Endodermal cell (in vitro differentiated cells): Measurements from ENCODE around the gene ABCA13. TPM values are rescaled to one million over a fixed set of nuclear protein-coding genes. Genes with fewer than 3 reads are reported as not detected.

Experiments
- DNase-seq: peaks from one replicate; pipeline ENCODE4 v3.0.0-alpha.2; 2017
- H3K27ac ChIP-seq: 2 replicates; pipeline ENCODE4 v1.5.1; 2013; ENCODE audit warnings: mild to moderate bottlenecking, low read depth, low read length, moderate library complexity
- H3K27me3 ChIP-seq: 2 replicates; pipeline ENCODE4 v1.6.1; 2013; ENCODE audit warnings: mild to moderate bottlenecking, low read length, moderate library complexity; ENCODE audit not compliant: insufficient read depth, control insufficient read depth, poor library complexity, severe bottlenecking
- H3K36me3 ChIP-seq: 2 replicates; pipeline ENCODE4 v1.7.0; 2013; ENCODE audit warnings: mild to moderate bottlenecking, low read length, moderate library complexity; ENCODE audit not compliant: control insufficient read depth, insufficient read depth
- H3K4me1 ChIP-seq: one replicate; pipeline ENCODE4 v1.7.0; 2013; ENCODE audit warnings: low read length; ENCODE audit not compliant: control insufficient read depth, insufficient read depth
- H3K4me3 ChIP-seq: 2 replicates; pipeline ENCODE4 v1.5.1; 2013; ENCODE audit warnings: mild to moderate bottlenecking, low read length, moderate library complexity
- H3K9ac ChIP-seq: 2 replicates; pipeline ENCODE4 v1.6.1; 2013; ENCODE audit warnings: mild to moderate bottlenecking, low read length, moderate library complexity; ENCODE audit not compliant: poor library complexity, severe bottlenecking; ENCODE audit errors: extremely low read depth
- H3K9me3 ChIP-seq: 2 replicates; pipeline ENCODE4 v1.6.1; 2013; ENCODE audit warnings: mild to moderate bottlenecking, low read length, moderate library complexity; ENCODE audit not compliant: control insufficient read depth
- H3K27ac Mint-ChIP-seq: 2 replicates; pipeline ENCODE4 v1.8.0; 2020; ENCODE audit warnings: mixed read lengths
- H3K27me3 Mint-ChIP-seq: 2 replicates; pipeline ENCODE4 v1.8.0; 2021; ENCODE audit warnings: mild to moderate bottlenecking, mixed read lengths; ENCODE audit not compliant: insufficient read depth
- H3K36me3 Mint-ChIP-seq: 2 replicates; pipeline ENCODE4 v1.8.0; 2020; ENCODE audit warnings: low read depth, mixed read lengths
- H3K4me1 Mint-ChIP-seq: 2 replicates; pipeline ENCODE4 v1.8.0; 2020; ENCODE audit warnings: mixed read lengths
- H3K4me3 Mint-ChIP-seq: 2 replicates; pipeline ENCODE4 v1.8.0; 2020; ENCODE audit warnings: mild to moderate bottlenecking, moderate library complexity, mixed read lengths
- H3K9me3 Mint-ChIP-seq: 2 replicates; pipeline ENCODE4 v1.8.0; 2020; ENCODE audit warnings: mild to moderate bottlenecking, mixed read lengths
- WGBS, 2 experiments: methylation state at CpG; one replicate each; pipeline versions ENCODE4 v1.1.5 to v1.1.7; 2013; ENCODE audit warnings: missing lambda C conversion rate in 2 of 2, mixed read lengths in 1 of 2; ENCODE audit not compliant: insufficient coverage in 1 of 2, insufficient read length in 1 of 2; 5-methylcytosine and 5-hydroxymethylcytosine counted together
- total RNA-seq, 2 donors: library from RNA; stranded (reverse); fragmentation: NEBNext Ultra II Directional in 1 of 2; extraction: Animal tissue kit (Norgen Biotek cat#: 25700) in 1 of 2; gene quantifications; 2 replicates in 1 of 2; 3 replicates in 1 of 2; pipeline ENCODE4 v1.2.1, GENCODE V29; 2021
- TF ChIP-seq, protein P1 (sequence below): fragments of 200-600 bp; sonication (generic); conservative IDR thresholded peaks from 2 replicates; pipeline ENCODE4 v1.5.0; 2021; ENCODE audit warnings: antibody characterized with exemption, mild to moderate bottlenecking

The ABCA13 gene
- total RNA-seq, 2 donors from 2014 or later: 0.04 to 0.11 TPM

DNA sequence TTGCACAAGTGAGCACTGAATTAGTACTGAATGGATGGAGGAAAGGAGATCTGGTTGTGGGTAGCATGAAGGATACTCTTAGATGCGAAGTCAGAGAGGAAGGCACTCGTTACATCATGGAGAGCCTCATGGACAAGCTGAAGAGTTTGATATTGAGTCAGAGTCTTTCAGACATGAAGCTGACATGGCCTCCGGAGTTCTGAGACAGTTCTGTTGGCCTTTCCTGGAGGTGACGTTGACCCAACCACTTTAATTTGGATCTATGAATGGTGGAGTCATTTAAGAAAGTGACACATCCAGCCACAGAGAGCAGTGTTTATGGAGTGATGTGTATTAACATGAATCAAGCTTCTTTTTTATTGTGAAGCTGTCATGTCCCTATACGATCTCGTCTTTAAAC, 466.8 kb downstream of the ABCA13 start:
- TF ChIP-seq, protein P1, sequence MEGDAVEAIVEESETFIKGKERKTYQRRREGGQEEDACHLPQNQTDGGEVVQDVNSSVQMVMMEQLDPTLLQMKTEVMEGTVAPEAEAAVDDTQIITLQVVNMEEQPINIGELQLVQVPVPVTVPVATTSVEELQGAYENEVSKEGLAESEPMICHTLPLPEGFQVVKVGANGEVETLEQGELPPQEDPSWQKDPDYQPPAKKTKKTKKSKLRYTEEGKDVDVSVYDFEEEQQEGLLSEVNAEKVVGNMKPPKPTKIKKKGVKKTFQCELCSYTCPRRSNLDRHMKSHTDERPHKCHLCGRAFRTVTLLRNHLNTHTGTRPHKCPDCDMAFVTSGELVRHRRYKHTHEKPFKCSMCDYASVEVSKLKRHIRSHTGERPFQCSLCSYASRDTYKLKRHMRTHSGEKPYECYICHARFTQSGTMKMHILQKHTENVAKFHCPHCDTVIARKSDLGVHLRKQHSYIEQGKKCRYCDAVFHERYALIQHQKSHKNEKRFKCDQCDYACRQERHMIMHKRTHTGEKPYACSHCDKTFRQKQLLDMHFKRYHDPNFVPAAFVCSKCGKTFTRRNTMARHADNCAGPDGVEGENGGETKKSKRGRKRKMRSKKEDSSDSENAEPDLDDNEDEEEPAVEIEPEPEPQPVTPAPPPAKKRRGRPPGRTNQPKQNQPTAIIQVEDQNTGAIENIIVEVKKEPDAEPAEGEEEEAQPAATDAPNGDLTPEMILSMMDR: no peak
- 91 to 95% methylated on average over 6 of the region's 6 CpGs for WGBS, 2 experiments
- H3K27me3 Mint-ChIP-seq: no peaks in the 10 kb centered on the region
- no peaks in the 10 kb centered on the region for H3K9me3 Mint-ChIP-seq
- DNase-seq: no peak
- peaks cover 10% of the 10 kb centered on the region for H3K4me1 Mint-ChIP-seq
- no peaks in the 10 kb centered on the region for H3K36me3 Mint-ChIP-seq
- no peaks in the 10 kb centered on the region for H3K36me3 ChIP-seq
- H3K9me3 ChIP-seq: no peaks in the 10 kb centered on the region
- no peaks in the 10 kb centered on the region for H3K27me3 ChIP-seq
- H3K4me3 Mint-ChIP-seq: no peak overlapping the region
- no peaks in the 10 kb centered on the region for H3K4me1 ChIP-seq
- H3K9ac ChIP-seq: no peak overlapping the region
- no peak overlapping the region for H3K27ac Mint-ChIP-seq
- H3K27ac ChIP-seq: no peak overlapping the region
- H3K4me3 ChIP-seq: no peak overlapping the region

DNA sequence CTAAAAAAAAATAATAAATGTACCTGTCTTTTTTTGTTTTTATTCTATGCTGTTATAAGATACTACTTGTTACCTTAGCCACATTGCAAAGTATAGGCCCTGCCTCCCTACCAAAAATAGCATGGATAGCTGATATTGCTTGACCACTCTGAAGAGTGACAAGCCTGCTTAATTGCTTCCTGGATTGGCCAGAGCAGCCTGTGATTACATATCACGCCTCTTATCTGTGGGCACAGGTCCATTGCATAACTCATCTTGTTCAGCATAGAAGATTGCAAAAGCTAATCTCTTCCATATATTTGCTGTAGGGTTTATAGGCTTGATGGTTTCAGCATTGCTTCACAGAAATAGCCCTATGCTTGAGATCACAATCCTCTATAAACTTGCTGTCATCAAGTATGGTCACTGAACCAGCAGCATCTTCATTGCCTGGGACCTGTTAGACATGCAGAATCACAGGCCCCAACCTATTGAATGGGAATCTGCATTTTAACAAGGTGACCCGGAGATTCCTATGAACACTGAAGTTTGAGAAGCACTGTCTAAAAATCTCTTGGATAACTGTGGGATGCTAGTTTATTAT, 472.3 kb downstream of the ABCA13 start:
- Histone ChIP-seq H3K4me3 (no peak overlapping the region), H3K9me3 (no peaks in the 10 kb centered on the region), H3K27me3 (no peaks in the 10 kb centered on the region), H3K36me3 (no peaks in the 10 kb centered on the region), H3K4me1 (no peaks in the 10 kb centered on the region), H3K27ac (no peak overlapping the region), H3K9ac (no peak overlapping the region)
- Mint-ChIP-seq H3K9me3 (no peaks in the 10 kb centered on the region), H3K36me3 (no peaks in the 10 kb centered on the region), H3K27ac (no peak overlapping the region), H3K4me1 (peaks cover 5% of the 10 kb centered on the region), H3K27me3 (no peaks in the 10 kb centered on the region), H3K4me3 (no peak overlapping the region)
- TF ChIP-seq, protein P1: no peak
- no peak for DNase-seq
- 83 to 88% methylated on average over 2 of the region's 2 CpGs for WGBS, 2 experiments

DNA sequence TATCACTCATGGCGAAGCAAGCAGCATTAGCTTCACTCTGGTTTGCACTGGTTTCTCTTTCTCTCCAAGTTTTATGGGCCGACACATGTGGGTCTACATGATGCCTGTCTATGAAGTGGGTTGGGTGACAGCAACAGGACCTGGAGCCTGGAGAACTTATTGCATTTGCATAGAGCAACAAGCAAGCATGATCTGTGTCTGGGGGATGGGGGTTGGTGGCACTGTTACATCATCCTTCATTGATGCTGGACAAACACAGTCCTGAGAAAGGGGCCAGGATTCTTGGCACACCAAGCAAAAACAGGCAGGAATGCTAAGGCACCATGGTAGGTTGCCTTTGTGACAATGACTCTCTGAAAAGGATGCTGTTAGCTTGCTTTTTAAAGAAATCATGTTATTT, 486.9 kb downstream of the ABCA13 start:
- 88 to 100% methylated on average over 1 to 2 of the region's 2 CpGs for WGBS, 2 experiments
- no peak overlapping the region for H3K4me3 ChIP-seq
- H3K9ac ChIP-seq: no peak overlapping the region
- H3K4me3 Mint-ChIP-seq: no peak overlapping the region
- no peak overlapping the region for H3K27ac Mint-ChIP-seq
- peaks cover 5% of the 10 kb centered on the region for H3K9me3 Mint-ChIP-seq
- H3K27me3 ChIP-seq: peaks cover 36% of the 10 kb centered on the region
- H3K27ac ChIP-seq: no peak overlapping the region
- no peaks in the 10 kb centered on the region for H3K36me3 Mint-ChIP-seq
- H3K27me3 Mint-ChIP-seq: peaks cover 17% of the 10 kb centered on the region
- no peaks in the 10 kb centered on the region for H3K4me1 ChIP-seq
- H3K4me1 Mint-ChIP-seq: no peaks in the 10 kb centered on the region
- TF ChIP-seq, protein P1: no peak
- DNase-seq: no peak
- no peaks in the 10 kb centered on the region for H3K36me3 ChIP-seq
- H3K9me3 ChIP-seq: peaks cover 9% of the 10 kb centered on the region
